IMR-90 (cell line): ENCODE data around the gene TBC1D3B. TPM values are rescaled to one million over a fixed set of nuclear protein-coding genes. Genes with fewer than 3 reads are reported as not detected.

Source experiments
- ATAC-seq: fragments of 200-7000 bp; cut with Tn5 transposase; 2 replicates; pipeline ENCODE4 v1.9.1; 2020; ENCODE audit warnings: low read depth, mild to moderate bottlenecking, moderate library complexity
- BruUV-seq: library from RNA; stranded (reverse); fragments of 400-500 nt; replicated peaks from 2 replicates; lab custom pipeline; 2021; lab: Mats Ljungman, UMichigan
- CTCF ChIA-PET: fragments of 300-600 bp; formaldehyde crosslinking; extraction: SDS; loops from one replicate; lab custom pipeline; 2021; ENCODE audit warnings: antibody characterized with exemption; lab: Yijun Ruan, JAX
- POLR2A ChIA-PET: fragments of 300-600 bp; sonication (Branson Sonifier 250); formaldehyde crosslinking; loops from one replicate; lab custom pipeline; 2022; ENCODE audit warnings: antibody characterized with exemption; ENCODE audit not compliant: unreplicated experiment; lab: Charles Lee
- DNase-seq: peaks from one replicate; pipeline ENCODE4 v3.0.0; 2013
- H2AFZ ChIP-seq: replicated peaks from 2 replicates; pipeline ENCODE3; 2013; ENCODE audit warnings: low read length, mild to moderate bottlenecking; ENCODE audit not compliant: poor library complexity
- H2AK5ac ChIP-seq: 2 replicates; pipeline ENCODE4 v1.6.1; 2013; ENCODE audit warnings: low read depth, low read length, inconsistent platforms
- H2AK9ac ChIP-seq: replicated peaks from 2 replicates; pipeline ENCODE3; 2013; ENCODE audit warnings: mild to moderate bottlenecking, low read depth, low read length, moderate library complexity; ENCODE audit not compliant: poor library complexity
- H2BK120ac ChIP-seq: 2 replicates; pipeline ENCODE4 v1.6.1; 2013; ENCODE audit warnings: low read depth, low read length, inconsistent platforms
- H2BK15ac ChIP-seq: 3 replicates; pipeline ENCODE4 v1.6.1; 2013; ENCODE audit warnings: low read depth, low read length, inconsistent platforms
- H2BK20ac ChIP-seq: 2 replicates; pipeline ENCODE4 v1.6.1; 2013; ENCODE audit warnings: low read depth, mild to moderate bottlenecking, inconsistent platforms, low read length, moderate library complexity
- H2BK5ac ChIP-seq: 2 replicates; pipeline ENCODE4 v1.6.1; 2013; ENCODE audit warnings: mild to moderate bottlenecking, low read depth, low read length, inconsistent platforms; ENCODE audit not compliant: poor library complexity, severe bottlenecking
- H3K14ac ChIP-seq: replicated peaks from 2 replicates; pipeline ENCODE4 v1.6.1; 2013; ENCODE audit warnings: low read depth, low read length, inconsistent platforms
- H3K18ac ChIP-seq: 2 replicates; pipeline ENCODE4 v1.6.1; 2013; ENCODE audit warnings: low read depth, low read length, control low read depth
- H3K23ac ChIP-seq: 2 replicates; pipeline ENCODE4 v1.6.1; 2013; ENCODE audit warnings: low read depth, low read length, inconsistent platforms
- H3K27ac ChIP-seq: 2 replicates; pipeline ENCODE4 v1.5.1; 2013; ENCODE audit warnings: mild to moderate bottlenecking, control low read depth, low read length; ENCODE audit not compliant: insufficient read depth
- H3K27me3 ChIP-seq: 2 replicates; pipeline ENCODE4 v1.6.1; 2013; ENCODE audit warnings: low read length; ENCODE audit not compliant: control insufficient read depth, insufficient read depth
- H3K36me3 ChIP-seq: 2 replicates; pipeline ENCODE4 v1.6.1; 2013; ENCODE audit warnings: low read length, mixed read lengths; ENCODE audit not compliant: control insufficient read depth, insufficient read depth
- H3K4ac ChIP-seq: 2 replicates; pipeline ENCODE4 v1.6.1; 2013; ENCODE audit warnings: low read depth, low read length, inconsistent platforms
- H3K4me1 ChIP-seq: 2 replicates; pipeline ENCODE4 v1.6.1; 2013; ENCODE audit warnings: low read length, mixed read lengths; ENCODE audit not compliant: control insufficient read depth, insufficient read depth
- H3K4me2 ChIP-seq: 2 replicates; pipeline ENCODE4 v1.6.1; 2013; ENCODE audit warnings: low read depth, mild to moderate bottlenecking, control low read depth, low read length, moderate library complexity
- H3K4me3 ChIP-seq: 2 replicates; pipeline ENCODE4 v1.5.1; 2013; ENCODE audit warnings: low read depth, mild to moderate bottlenecking, control low read depth, low read length, moderate library complexity; ENCODE audit not compliant: insufficient read depth
- H3K56ac ChIP-seq: 2 replicates; pipeline ENCODE4 v1.6.1; 2013; ENCODE audit warnings: low read length, inconsistent platforms; ENCODE audit not compliant: insufficient read depth; ENCODE audit errors: extremely low read depth
- H3K79me1 ChIP-seq, 2 experiments: 2 replicates each; pipeline ENCODE4 v1.6.1; 2013; ENCODE audit warnings: low read length in 2 of 2, inconsistent platforms in 1 of 2, low read depth in 1 of 2
- H3K9ac ChIP-seq: 2 replicates; pipeline ENCODE4 v1.6.1; 2013; ENCODE audit warnings: low read depth, low read length, control low read depth
- H3K9me1 ChIP-seq: 2 replicates; pipeline ENCODE4 v1.6.1; 2013; ENCODE audit warnings: low read length, inconsistent platforms; ENCODE audit not compliant: insufficient read depth
- H3K9me3 ChIP-seq: 2 replicates; pipeline ENCODE4 v1.6.1; 2013; ENCODE audit warnings: low read length; ENCODE audit not compliant: control insufficient read depth, insufficient read depth
- H4K20me1 ChIP-seq: 2 replicates; pipeline ENCODE4 v1.6.1; 2013; ENCODE audit warnings: low read length, inconsistent platforms; ENCODE audit not compliant: insufficient read depth
- H4K5ac ChIP-seq: 2 replicates; pipeline ENCODE4 v1.6.1; 2013; ENCODE audit warnings: mild to moderate bottlenecking, low read depth, low read length, control low read depth
- H4K8ac ChIP-seq, 2 experiments: 2 replicates each; pipeline ENCODE4 v1.6.1; 2013; ENCODE audit warnings: low read depth in 2 of 2, low read length in 2 of 2, control low read depth in 1 of 2, inconsistent platforms in 1 of 2
- H4K91ac ChIP-seq: 2 replicates; pipeline ENCODE4 v1.6.1; 2013; ENCODE audit warnings: low read depth, low read length, inconsistent platforms; ENCODE audit not compliant: insufficient read depth
- CHD1 ChIP-seq: IDR thresholded peaks from 2 replicates; pipeline ENCODE4 v1.6.1; 2012; ENCODE audit warnings: low read depth, low read length, improper control_type of control experiment
- CTCF ChIP-seq: conservative IDR thresholded peaks from 2 replicates; pipeline ENCODE4 v1.5.1; 2012; ENCODE audit warnings: mild to moderate bottlenecking, low read depth, low read length, improper control_type of control experiment
- ELK1 ChIP-seq: fragments of 150-350 bp; IDR thresholded peaks from 2 replicates; pipeline ENCODE4 v1.6.1; 2016; ENCODE audit warnings: low read depth, mild to moderate bottlenecking, low read length, moderate library complexity, borderline replicate concordance
- FOS ChIP-seq: fragments of 150-350 bp; IDR thresholded peaks from 2 replicates; pipeline ENCODE4 v1.6.1; 2016; ENCODE audit warnings: low read depth, low read length
- MAFK ChIP-seq: IDR thresholded peaks from 2 replicates; pipeline ENCODE4 v1.6.1; 2012; ENCODE audit warnings: low read depth, low read length, improper control_type of control experiment
- MAZ ChIP-seq: IDR thresholded peaks from 2 replicates; pipeline ENCODE4 v1.6.1; 2012; ENCODE audit warnings: low read depth, mild to moderate bottlenecking, low read length, improper control_type of control experiment, moderate library complexity, borderline replicate concordance
- MXI1 ChIP-seq: IDR thresholded peaks from 2 replicates; pipeline ENCODE4 v1.6.1; 2012; ENCODE audit warnings: low read depth, mild to moderate bottlenecking, low read length, moderate library complexity, borderline replicate concordance
- NFE2L2 ChIP-seq: fragments of 150-350 bp; IDR thresholded peaks from 2 replicates; pipeline ENCODE4 v1.6.1; 2016; ENCODE audit warnings: low read depth, mild to moderate bottlenecking, low read length
- POLR2A ChIP-seq: IDR thresholded peaks from 2 replicates; pipeline ENCODE4 v1.6.1; 2012; ENCODE audit warnings: mild to moderate bottlenecking, low read depth, low read length
- RAD21 ChIP-seq: IDR thresholded peaks from 2 replicates; pipeline ENCODE4 v1.6.1; 2012; ENCODE audit warnings: low read length, improper control_type of control experiment
- RCOR1 ChIP-seq: IDR thresholded peaks from 2 replicates; pipeline ENCODE4 v1.6.1; 2012; ENCODE audit warnings: mild to moderate bottlenecking, low read length, improper control_type of control experiment; ENCODE audit not compliant: insufficient replicate concordance
- RFX5 ChIP-seq: IDR thresholded peaks from 2 replicates; pipeline ENCODE4 v1.8.0; 2012; ENCODE audit warnings: low read depth, mild to moderate bottlenecking, low read length, moderate library complexity
- SMC3 ChIP-seq: fragments of 150-350 bp; IDR thresholded peaks from 2 replicates; pipeline ENCODE4 v1.6.1; 2016; ENCODE audit warnings: low read depth, mild to moderate bottlenecking, antibody characterized with exemption, low read length, moderate library complexity
- USF2 ChIP-seq: fragments of 150-350 bp; IDR thresholded peaks from 2 replicates; pipeline ENCODE4 v1.6.1; 2017; ENCODE audit warnings: mild to moderate bottlenecking, antibody characterized with exemption, low read length, low read depth
- WGBS, 2 experiments: methylation state at CpG; one replicate each; pipeline versions ENCODE4 v1.1.5 to v1.1.7; 2013; ENCODE audit warnings: missing lambda C conversion rate in 2 of 2; ENCODE audit not compliant: insufficient read length in 1 of 2; ENCODE audit errors: extremely low coverage in 2 of 2; 5-methylcytosine and 5-hydroxymethylcytosine counted together
- dilution Hi-C: fragments of 300-500 bp; cut with HindIII; formaldehyde crosslinking; loops from one replicate; pipeline ENCODE4 v1.14.3; 2018; ENCODE audit warnings: low sequenced_read_pairs; ENCODE audit not compliant: unreplicated experiment
- in situ Hi-C: fragments of 300-500 bp; cut with MboI; formaldehyde crosslinking; loops from 3 replicates; pipeline ENCODE4 v1.14.3; 2019; ENCODE audit warnings: low sequenced_read_pairs, inconsistent platforms, mixed read lengths
- intact Hi-C: fragments of 100-400 bp; cut with micrococcal nuclease; formaldehyde crosslinking; loops from 2 replicates; pipeline ENCODE4 v1.10.0; 2022
- polyA plus RNA-seq, 3 experiments: library from polyadenylated mRNA; depleted of rRNA; stranded (reverse); fragments of >200 nt; gene quantifications; 2 replicates each; pipeline ENCODE4 v1.2.3, GENCODE V29; 2012; ENCODE audit warnings: low replicate concordance in 1 of 3
- total RNA-seq: library from RNA; depleted of rRNA; stranded (reverse); fragments of >200 nt; gene quantifications from 2 replicates; pipeline ENCODE4 v1.2.3, GENCODE V29; 2012

TBC1D3B gene
- total and polyA plus RNA-seq, 2 of the 4 experiments (the other 2 are of a cell fraction), result 0.94 TPM; not detected in 1

GRCh38 chr17:36131931-36132330 is 44.5 kb downstream of the TBC1D3B start:
- Histone ChIP-seq H3K27me3 (no peaks in the 10 kb centered on the region), H4K20me1 (no peaks in the 10 kb centered on the region), H3K79me1 (no peaks in the 10 kb centered on the region), H2BK15ac (no peak overlapping the region), H3K14ac (no peak overlapping the region), H2AK9ac (no peak overlapping the region), H2BK5ac (no peak overlapping the region), H3K18ac (no peak overlapping the region), H3K36me3 (no peaks in the 10 kb centered on the region), H3K9ac (no peak overlapping the region), H4K5ac (no peak overlapping the region), H3K4me2 (no peak overlapping the region), H2BK20ac (no peak overlapping the region), H3K56ac (no peak overlapping the region), H3K27ac (no peak overlapping the region), H3K4ac (no peak overlapping the region), H3K4me3 (no peak overlapping the region), H4K91ac (no peak overlapping the region), H4K8ac (no peak overlapping the region), H2AFZ (no peak overlapping the region), H2AK5ac (no peak overlapping the region), H3K4me1 (no peaks in the 10 kb centered on the region), H3K9me3 (no peaks in the 10 kb centered on the region), H3K23ac (no peak overlapping the region), H2BK120ac (no peak overlapping the region), H3K9me1 (no peaks in the 10 kb centered on the region)
- intact Hi-C loops, result no loop called here
- ATAC-seq (no peak), DNase-seq (no peak)
- no peak for TF ChIP-seq RAD21
- TF ChIP-seq FOS, result no peak
- TF ChIP-seq CHD1, result no peak
- TF ChIP-seq RFX5, result no peak
- TF ChIP-seq USF2, result no peak
- no peak for TF ChIP-seq MXI1
- no peak for TF ChIP-seq MAZ
- no peak for TF ChIP-seq POLR2A
- no peak for TF ChIP-seq MAFK
- TF ChIP-seq NFE2L2, result no peak
- TF ChIP-seq CTCF, result no peak
- TF ChIP-seq RCOR1, result no peak
- TF ChIP-seq ELK1, result no peak
- TF ChIP-seq SMC3, result no peak
- POLR2A ChIA-PET, result no interaction called here
- CTCF ChIA-PET, result interaction anchor here (1.4 to 1.7 kb wide), 2 partner anchors 15 to 18 kb away, joined by 5 read pairs; no protein-coding TSS in a partner anchor
- no TSS peak for BruUV-seq
- in situ Hi-C loops, result no loop called here
- dilution Hi-C loops, result no loop called here
- WGBS, 2 experiments, result no CpG with 5 or more reads among the region's 3 CpGs
